Measurements from ENCODE around the gene SETBP1.

SETBP1 gene

DNA sequence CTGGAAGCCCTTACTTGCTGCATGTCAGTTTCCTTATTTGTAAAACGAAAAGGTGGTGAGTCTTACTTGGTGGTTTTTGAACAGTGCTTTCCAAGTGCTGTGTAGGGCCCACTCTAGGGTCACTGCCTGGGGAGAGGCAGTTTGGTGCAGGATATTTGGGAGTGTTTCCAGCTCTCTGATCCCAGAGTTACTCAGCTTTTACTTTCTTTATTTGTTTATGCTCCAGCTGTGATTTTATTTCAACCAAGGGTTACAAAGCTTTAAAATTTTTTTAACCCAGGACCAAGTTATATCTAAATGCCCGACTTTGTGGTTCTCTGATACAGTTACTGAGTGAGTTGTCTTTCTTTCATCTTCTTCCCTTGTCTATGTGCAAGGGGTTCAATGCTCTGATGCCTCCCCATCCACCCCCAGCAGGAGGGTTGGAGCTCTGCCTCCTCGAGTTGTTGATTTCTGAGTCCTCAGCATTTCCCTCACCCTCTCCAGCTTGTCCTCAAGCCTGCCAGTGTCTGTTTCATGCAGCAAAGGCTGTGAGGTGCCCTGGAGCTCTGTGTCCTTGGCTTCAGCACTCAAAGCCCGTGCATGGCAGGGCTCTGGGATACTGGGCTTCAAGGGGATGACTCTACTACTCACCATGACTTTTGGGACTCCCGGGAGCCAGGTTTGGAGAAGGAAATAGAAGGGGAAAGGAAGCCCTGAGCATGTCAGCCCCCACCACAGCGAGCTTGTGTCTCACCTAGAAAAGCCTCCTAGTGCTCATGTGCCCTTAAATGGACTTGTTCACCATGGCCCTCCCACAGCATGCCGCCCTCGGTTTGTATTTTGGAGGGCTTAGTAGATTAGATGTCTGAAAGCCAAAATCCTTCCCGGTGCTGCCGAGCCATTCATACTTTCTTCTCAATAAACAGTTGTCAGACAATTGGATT, 236.8 kb downstream of the SETBP1 start:
- H3K9me3 ChIP-seq (ENCODE audit: control insufficient read depth, low read length): no peaks in the 10 kb centered on the region

DNA sequence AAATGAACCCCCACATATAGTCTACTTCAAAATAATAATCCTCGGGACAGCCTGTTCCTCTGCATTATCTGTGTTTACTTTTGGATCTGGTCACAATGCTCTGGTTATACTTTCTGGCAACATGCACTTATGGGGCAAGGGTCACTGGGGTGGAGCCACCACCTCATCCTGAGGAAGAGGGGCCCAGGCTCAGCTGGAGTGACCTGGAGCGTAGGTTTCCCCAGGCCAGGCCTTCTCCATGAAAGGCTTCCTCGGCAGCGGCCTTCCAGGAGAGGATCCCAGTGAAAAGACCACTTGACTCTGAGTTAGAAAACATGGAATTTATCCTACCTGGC, 237.4 kb downstream of the SETBP1 start:
- no peak for DNase-seq (ENCODE audit: low read depth)

More for the DNA sequence above, 236.8 kb downstream of the SETBP1 start:
- peak; percentile 31 for DNase-seq (ENCODE audit: low read depth)
- H3K36me3 ChIP-seq (ENCODE audit: control insufficient read depth, insufficient read depth, low read length, severe bottlenecking): no peaks in the 10 kb centered on the region
- no peak overlapping the region for H3K4me3 ChIP-seq (ENCODE audit: low read length)
- no peak overlapping the region for H3K9ac ChIP-seq (ENCODE audit: low read length)
- peaks cover 29% of the 10 kb centered on the region for H3K4me1 ChIP-seq (ENCODE audit: control insufficient read depth, insufficient read depth, low read length)
- H3K27me3 ChIP-seq (replicated peaks; ENCODE audit: control insufficient read depth, insufficient read depth, low read length): no peaks in the 10 kb centered on the region

DNA sequence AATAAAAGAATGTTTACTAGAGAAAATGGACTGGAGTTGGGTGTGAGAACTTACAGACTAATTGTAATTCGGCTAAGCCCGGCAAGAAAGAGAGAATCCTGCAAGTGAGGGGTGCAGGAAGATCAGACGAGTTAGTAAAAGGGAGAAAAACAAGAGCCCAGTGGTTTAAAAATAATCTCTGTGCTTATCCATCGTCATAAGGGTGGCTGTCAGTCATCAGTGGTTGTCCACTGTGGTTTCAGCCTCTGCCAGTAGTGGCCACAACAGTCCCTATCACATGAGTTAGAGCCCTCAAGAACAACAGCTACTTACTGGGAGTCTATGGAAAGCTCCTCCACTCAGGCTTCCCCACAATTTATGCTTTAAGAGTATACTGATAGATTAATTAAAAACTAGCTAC, 239.8 kb downstream of the SETBP1 start:
- no peak overlapping the region for H3K9ac ChIP-seq (ENCODE audit: low read length)
- no peaks in the 10 kb centered on the region for H3K36me3 ChIP-seq (ENCODE audit: control insufficient read depth, insufficient read depth, low read length, severe bottlenecking)
- peaks cover 24% of the 10 kb centered on the region for H3K4me1 ChIP-seq (ENCODE audit: control insufficient read depth, insufficient read depth, low read length)
- H3K9me3 ChIP-seq (ENCODE audit: control insufficient read depth, low read length): no peaks in the 10 kb centered on the region
- no peaks in the 10 kb centered on the region for H3K27me3 ChIP-seq (replicated peaks; ENCODE audit: control insufficient read depth, insufficient read depth, low read length)
- no peak overlapping the region for H3K4me3 ChIP-seq (ENCODE audit: low read length)
- no peak for DNase-seq (ENCODE audit: low read depth)

More for the DNA sequence above, 237.4 kb downstream of the SETBP1 start:
- H3K9me3 ChIP-seq (ENCODE audit: control insufficient read depth, low read length): no peaks in the 10 kb centered on the region
- no peaks in the 10 kb centered on the region for H3K36me3 ChIP-seq (ENCODE audit: control insufficient read depth, insufficient read depth, low read length, severe bottlenecking)
- no peaks in the 10 kb centered on the region for H3K27me3 ChIP-seq (replicated peaks; ENCODE audit: control insufficient read depth, insufficient read depth, low read length)
- peaks cover 29% of the 10 kb centered on the region for H3K4me1 ChIP-seq (ENCODE audit: control insufficient read depth, insufficient read depth, low read length)
- no peak overlapping the region for H3K9ac ChIP-seq (ENCODE audit: low read length)
- no peak overlapping the region for H3K4me3 ChIP-seq (ENCODE audit: low read length)

DNA sequence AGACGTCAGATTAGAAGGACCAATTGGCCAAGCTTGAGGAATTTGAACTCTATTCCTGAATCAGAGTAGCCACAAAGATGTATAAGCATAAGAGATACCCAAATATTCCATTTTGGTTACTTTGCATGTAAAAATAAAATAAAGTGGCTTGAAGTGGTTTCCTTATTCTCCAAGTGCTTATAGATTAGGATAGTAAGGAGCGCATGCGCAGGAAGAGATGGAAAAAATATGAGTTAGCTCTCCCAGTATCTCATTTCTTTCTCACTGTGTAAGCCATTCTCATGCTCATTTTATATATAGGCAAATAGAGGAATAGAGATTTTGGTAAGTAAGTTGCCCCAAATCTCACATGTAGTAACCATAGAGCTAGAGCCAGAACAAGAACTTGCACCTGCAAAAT, 241.3 kb downstream of the SETBP1 start:
- H3K4me1 ChIP-seq (ENCODE audit: control insufficient read depth, insufficient read depth, low read length): peaks cover 12% of the 10 kb centered on the region
- H3K9me3 ChIP-seq (ENCODE audit: control insufficient read depth, low read length): no peaks in the 10 kb centered on the region
- no peak for DNase-seq (ENCODE audit: low read depth)
- no peaks in the 10 kb centered on the region for H3K27me3 ChIP-seq (replicated peaks; ENCODE audit: control insufficient read depth, insufficient read depth, low read length)
- no peak overlapping the region for H3K9ac ChIP-seq (ENCODE audit: low read length)
- no peak overlapping the region for H3K4me3 ChIP-seq (ENCODE audit: low read length)
- no peaks in the 10 kb centered on the region for H3K36me3 ChIP-seq (ENCODE audit: control insufficient read depth, insufficient read depth, low read length, severe bottlenecking)

DNA sequence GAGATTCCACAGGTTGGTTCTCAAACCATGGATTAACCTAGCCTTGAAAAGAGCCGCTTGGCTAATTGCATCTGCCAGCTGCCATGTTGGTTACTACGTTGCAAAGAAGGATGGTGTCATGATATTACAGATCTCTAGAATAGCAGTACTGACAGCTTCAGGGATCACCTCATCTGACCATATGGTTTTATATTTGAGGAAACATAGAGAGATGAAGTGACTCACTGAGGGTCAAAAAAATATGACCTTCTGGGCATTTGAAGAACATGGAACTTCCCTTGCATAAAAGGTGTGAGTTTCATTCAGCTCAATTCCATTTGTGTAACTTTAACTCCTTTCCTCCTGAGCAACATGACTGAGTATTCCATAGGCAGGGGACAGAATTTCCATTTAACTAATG, 242.3 kb downstream of the SETBP1 start:
- no peaks in the 10 kb centered on the region for H3K36me3 ChIP-seq (ENCODE audit: control insufficient read depth, insufficient read depth, low read length, severe bottlenecking)
- H3K4me1 ChIP-seq (ENCODE audit: control insufficient read depth, insufficient read depth, low read length): peaks cover 2% of the 10 kb centered on the region
- H3K4me3 ChIP-seq (ENCODE audit: low read length): no peak overlapping the region
- no peak for DNase-seq (ENCODE audit: low read depth)
- no peaks in the 10 kb centered on the region for H3K27me3 ChIP-seq (replicated peaks; ENCODE audit: control insufficient read depth, insufficient read depth, low read length)
- H3K9ac ChIP-seq (ENCODE audit: low read length): no peak overlapping the region
- no peaks in the 10 kb centered on the region for H3K9me3 ChIP-seq (ENCODE audit: control insufficient read depth, low read length)

DNA sequence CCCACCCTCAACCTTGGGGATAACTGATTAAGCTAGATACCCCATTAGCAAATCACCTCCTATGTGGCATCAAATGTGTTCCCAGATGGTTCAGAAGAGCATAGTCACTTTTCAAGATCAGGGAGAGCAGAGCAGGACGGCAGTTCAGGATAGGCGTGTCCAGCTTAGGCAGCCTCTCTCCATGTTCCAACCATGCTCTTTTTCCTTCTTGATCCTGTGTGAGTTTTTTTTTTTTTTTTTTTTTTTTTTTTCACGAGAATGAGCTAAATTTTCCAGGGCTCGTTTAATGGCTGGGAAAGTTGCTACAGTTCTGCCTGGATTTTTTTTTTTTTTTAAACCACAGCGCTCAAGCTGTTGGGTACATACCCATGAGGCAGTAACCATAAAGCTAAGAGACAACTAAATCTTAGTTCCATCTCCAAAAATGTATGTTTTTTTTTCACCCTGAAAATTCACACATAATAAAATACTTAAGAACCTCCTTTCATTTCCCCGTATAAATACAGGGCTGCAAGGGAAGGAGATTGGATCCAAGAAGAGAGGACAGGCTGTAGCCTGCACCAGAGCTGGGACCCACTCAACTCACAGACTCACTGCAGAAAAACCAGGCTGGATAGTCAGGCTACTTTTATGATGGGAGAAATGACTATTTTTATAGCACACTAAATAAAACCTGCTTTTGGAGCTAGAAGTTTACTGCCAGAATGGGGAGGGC, 244.3 kb downstream of the SETBP1 start:
- H3K36me3 ChIP-seq (ENCODE audit: control insufficient read depth, insufficient read depth, low read length, severe bottlenecking): no peaks in the 10 kb centered on the region
- no peak overlapping the region for H3K4me3 ChIP-seq (ENCODE audit: low read length)
- H3K4me1 ChIP-seq (ENCODE audit: control insufficient read depth, insufficient read depth, low read length): no peaks in the 10 kb centered on the region
- no peaks in the 10 kb centered on the region for H3K9me3 ChIP-seq (ENCODE audit: control insufficient read depth, low read length)
- H3K9ac ChIP-seq (ENCODE audit: low read length): no peak overlapping the region
- no peaks in the 10 kb centered on the region for H3K27me3 ChIP-seq (replicated peaks; ENCODE audit: control insufficient read depth, insufficient read depth, low read length)
- no peak for DNase-seq (ENCODE audit: low read depth)

DNA sequence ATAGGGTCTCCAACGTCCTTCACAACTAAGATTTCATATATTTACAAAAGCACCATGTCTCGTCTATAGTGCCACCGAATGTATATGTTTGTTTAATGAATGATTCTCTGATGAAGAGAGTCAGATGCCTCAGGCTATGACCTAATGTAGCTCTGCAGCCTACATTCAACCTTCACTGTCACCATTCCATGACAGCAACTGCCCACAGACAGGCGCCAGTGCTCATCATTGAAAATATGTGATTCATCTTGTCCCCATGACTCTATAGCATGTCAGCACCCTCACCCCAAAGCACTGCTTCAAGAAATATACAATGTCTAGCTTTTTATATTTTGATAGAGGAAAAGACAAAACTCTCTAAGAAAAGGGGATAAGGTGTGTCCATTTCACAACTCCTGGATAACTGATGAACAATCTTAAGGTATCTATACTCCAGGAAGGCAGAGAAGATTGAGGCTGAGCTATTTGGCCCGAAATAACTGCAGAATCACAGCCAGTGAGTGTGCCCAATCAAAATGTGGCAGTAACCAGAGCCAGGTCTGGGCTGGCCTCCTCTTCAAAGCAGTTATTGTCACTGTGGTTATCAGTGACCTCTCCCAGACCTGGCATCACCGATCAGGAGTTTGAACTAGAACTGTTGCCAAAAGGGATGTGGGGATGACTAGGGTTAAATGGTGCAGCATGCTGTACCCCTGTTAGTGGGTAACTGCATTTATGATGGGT, 246.6 kb downstream of the SETBP1 start:
- Histone ChIP-seq H3K36me3 (ENCODE audit: control insufficient read depth, insufficient read depth, low read length, severe bottlenecking) (no peaks in the 10 kb centered on the region), H3K27me3 (replicated peaks; ENCODE audit: control insufficient read depth, insufficient read depth, low read length) (no peaks in the 10 kb centered on the region), H3K9ac (ENCODE audit: low read length) (no peak overlapping the region), H3K9me3 (ENCODE audit: control insufficient read depth, low read length) (no peaks in the 10 kb centered on the region), H3K4me3 (ENCODE audit: low read length) (no peak overlapping the region), H3K4me1 (ENCODE audit: control insufficient read depth, insufficient read depth, low read length) (no peaks in the 10 kb centered on the region)
- DNase-seq (ENCODE audit: low read depth): no peak

DNA sequence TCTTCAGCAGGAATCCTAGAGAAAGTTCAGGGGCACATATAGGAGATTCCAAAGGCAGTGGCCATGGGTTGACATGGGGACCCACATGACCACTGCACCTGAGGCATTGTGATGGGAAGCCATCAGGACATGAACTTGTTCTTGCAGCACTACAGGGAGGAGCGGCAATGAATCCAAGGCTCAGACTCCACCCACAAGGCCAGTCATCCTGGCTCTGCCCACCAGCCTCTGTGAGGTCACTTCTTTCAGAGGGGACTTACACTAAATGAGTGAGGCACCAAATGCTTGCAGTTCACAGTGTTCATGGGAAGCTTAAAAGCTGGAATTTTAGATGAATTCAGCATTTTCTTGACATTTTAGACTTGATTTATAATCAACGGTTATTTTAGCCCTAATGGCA, 254.2 kb downstream of the SETBP1 start:
- DNase-seq (ENCODE audit: low read depth): no peak
- H3K9me3 ChIP-seq (ENCODE audit: control insufficient read depth, low read length): peaks cover 3% of the 10 kb centered on the region
- H3K9ac ChIP-seq (ENCODE audit: low read length): no peak overlapping the region
- no peaks in the 10 kb centered on the region for H3K4me1 ChIP-seq (ENCODE audit: control insufficient read depth, insufficient read depth, low read length)
- H3K36me3 ChIP-seq (ENCODE audit: control insufficient read depth, insufficient read depth, low read length, severe bottlenecking): no peaks in the 10 kb centered on the region
- H3K27me3 ChIP-seq (replicated peaks; ENCODE audit: control insufficient read depth, insufficient read depth, low read length): no peaks in the 10 kb centered on the region
- no peak overlapping the region for H3K4me3 ChIP-seq (ENCODE audit: low read length)

DNA sequence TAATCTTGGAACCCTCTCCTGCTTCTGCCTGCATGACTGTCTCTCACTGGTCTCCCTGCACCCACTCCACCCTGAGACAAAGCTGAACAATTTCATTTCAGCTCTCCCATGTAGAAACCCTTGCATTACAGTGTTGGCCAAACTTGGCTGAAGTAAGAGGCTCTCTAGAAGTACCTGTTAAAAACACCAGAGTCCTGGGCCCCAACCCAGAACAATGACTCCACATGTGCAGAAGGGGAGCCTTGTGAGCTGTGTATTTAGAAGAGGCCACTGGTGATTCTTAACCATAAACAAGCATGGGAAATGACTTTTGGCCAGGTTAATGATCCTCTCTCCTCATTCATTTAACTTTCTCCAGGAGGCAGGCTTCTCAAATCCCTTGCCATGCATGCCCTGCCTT, 254.8 kb downstream of the SETBP1 start:
- Histone ChIP-seq H3K36me3 (ENCODE audit: control insufficient read depth, insufficient read depth, low read length, severe bottlenecking) (no peaks in the 10 kb centered on the region), H3K27me3 (replicated peaks; ENCODE audit: control insufficient read depth, insufficient read depth, low read length) (no peaks in the 10 kb centered on the region), H3K9ac (ENCODE audit: low read length) (no peak overlapping the region), H3K4me1 (ENCODE audit: control insufficient read depth, insufficient read depth, low read length) (no peaks in the 10 kb centered on the region), H3K9me3 (ENCODE audit: control insufficient read depth, low read length) (peaks cover 3% of the 10 kb centered on the region), H3K4me3 (ENCODE audit: low read length) (no peak overlapping the region)
- DNase-seq (ENCODE audit: low read depth): no peak

DNA sequence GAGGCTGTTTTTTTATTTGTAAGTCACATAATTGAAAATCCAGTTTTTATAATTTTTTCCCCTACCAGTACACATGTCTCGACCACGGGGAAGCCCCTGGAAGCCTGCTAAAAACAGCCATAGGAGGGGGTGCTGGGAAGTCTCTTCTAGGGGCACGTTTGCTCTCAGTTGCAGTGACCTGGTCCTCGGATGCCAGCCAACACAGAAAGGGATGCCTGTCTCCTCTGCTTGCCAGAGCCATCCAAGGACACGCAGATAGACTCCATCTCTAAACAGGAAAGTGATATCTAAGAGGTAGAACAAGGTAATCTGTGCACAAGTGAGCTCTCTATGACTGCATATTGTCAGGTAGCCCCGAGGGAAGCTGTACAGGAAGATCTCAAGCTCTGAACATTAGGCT, 255.8 kb downstream of the SETBP1 start:
- H3K4me3 ChIP-seq (ENCODE audit: low read length): no peak overlapping the region
- DNase-seq (ENCODE audit: low read depth): no peak

More for the DNA sequence above, 255.8 kb downstream of the SETBP1 start:
- H3K4me1 ChIP-seq (ENCODE audit: control insufficient read depth, insufficient read depth, low read length): peaks cover 6% of the 10 kb centered on the region
- no peak overlapping the region for H3K9ac ChIP-seq (ENCODE audit: low read length)
- H3K9me3 ChIP-seq (ENCODE audit: control insufficient read depth, low read length): peaks cover 3% of the 10 kb centered on the region
- H3K27me3 ChIP-seq (replicated peaks; ENCODE audit: control insufficient read depth, insufficient read depth, low read length): no peaks in the 10 kb centered on the region
- no peaks in the 10 kb centered on the region for H3K36me3 ChIP-seq (ENCODE audit: control insufficient read depth, insufficient read depth, low read length, severe bottlenecking)

Data from adipocyte (in vitro differentiated cells).